ENCODE data around the gene GTF3A.

The GTF3A gene

DNA sequence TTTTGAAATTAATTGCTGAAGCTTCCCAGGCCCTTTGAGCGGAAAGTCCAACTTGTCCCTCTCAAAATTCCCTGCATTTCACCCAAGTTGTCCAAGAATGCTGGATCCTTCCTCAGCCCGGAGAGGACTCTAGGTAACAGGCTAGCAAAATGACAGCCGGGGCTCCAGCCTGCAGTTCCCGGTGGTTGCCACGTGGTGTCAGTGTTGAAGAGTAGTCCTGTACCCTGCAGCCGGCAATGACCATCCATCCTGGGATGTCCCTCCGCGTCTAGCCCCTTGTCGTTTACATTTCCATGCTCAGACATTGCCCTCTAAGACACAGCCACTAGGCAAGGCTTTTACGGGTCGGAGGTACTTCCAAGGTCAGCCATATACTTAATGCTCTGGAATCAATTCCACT is 57.3 kb downstream of the GTF3A start:
- TF ChIP-seq, protein P1, sequence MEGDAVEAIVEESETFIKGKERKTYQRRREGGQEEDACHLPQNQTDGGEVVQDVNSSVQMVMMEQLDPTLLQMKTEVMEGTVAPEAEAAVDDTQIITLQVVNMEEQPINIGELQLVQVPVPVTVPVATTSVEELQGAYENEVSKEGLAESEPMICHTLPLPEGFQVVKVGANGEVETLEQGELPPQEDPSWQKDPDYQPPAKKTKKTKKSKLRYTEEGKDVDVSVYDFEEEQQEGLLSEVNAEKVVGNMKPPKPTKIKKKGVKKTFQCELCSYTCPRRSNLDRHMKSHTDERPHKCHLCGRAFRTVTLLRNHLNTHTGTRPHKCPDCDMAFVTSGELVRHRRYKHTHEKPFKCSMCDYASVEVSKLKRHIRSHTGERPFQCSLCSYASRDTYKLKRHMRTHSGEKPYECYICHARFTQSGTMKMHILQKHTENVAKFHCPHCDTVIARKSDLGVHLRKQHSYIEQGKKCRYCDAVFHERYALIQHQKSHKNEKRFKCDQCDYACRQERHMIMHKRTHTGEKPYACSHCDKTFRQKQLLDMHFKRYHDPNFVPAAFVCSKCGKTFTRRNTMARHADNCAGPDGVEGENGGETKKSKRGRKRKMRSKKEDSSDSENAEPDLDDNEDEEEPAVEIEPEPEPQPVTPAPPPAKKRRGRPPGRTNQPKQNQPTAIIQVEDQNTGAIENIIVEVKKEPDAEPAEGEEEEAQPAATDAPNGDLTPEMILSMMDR (IDR thresholded peaks at IDR 0.05; ENCODE audit: borderline replicate concordance, control extremely low read depth, extremely low read depth, insufficient read depth, missing control alignments), result peak; percentile 17
- DNase-seq (ENCODE audit: low spot score), result no peak
- in situ Hi-C loops (cut with MboI; ENCODE audit: low sequenced_read_pairs, unreplicated experiment), result no loop called here

DNA sequence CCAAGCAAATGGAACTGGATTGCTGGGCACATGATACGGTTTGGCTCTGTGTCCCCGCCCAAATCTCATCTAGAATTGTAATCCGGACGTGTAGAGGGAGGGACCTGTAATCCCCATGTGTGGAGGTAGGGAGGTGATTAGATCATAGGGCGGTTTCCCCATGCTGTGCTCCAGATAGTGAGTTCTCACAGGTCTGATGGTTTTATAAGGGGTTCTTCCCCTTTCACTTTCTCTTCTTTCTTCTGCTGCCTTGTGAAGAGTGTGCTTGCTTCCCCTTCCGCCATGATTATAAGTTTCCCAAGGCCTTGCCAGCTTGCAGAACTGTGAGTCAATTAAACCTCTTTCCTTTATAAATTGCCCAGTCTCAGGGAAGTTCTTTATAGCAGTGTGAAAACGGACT is 58.6 kb downstream of the GTF3A start:
- peak; percentile 57 for DNase-seq (ENCODE audit: low spot score)
- in situ Hi-C loops (cut with MboI; ENCODE audit: low sequenced_read_pairs, unreplicated experiment), result no loop called here
- TF ChIP-seq, protein P1 (IDR thresholded peaks at IDR 0.05; ENCODE audit: borderline replicate concordance, control extremely low read depth, extremely low read depth, insufficient read depth, missing control alignments), result no peak

DNA sequence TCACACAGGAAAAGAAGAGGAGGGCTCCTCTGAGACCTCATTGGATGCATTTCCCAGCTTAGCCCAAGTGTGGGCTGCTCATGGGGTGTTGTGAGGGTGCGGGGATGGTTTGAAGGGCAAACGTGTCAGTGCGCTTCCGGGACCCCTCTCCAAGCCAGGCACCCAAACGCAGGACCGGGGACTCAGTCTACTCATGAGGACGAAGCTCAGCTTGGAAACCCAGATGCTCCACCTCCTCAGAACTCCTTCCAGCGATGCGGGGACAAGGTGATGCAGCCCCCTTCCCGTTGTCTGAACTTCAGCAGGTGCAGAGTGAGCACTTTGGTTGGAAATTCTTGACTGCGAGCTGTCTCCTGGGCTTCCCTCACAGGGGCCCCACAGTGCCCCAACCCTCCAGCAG is 59.0 kb downstream of the GTF3A start:
- TF ChIP-seq, protein P1 (IDR thresholded peaks at IDR 0.05; ENCODE audit: borderline replicate concordance, control extremely low read depth, extremely low read depth, insufficient read depth, missing control alignments), result no peak
- in situ Hi-C loops (cut with MboI; ENCODE audit: low sequenced_read_pairs, unreplicated experiment), result no loop called here
- DNase-seq (ENCODE audit: low spot score), result no peak

Measured in GM13976 (cell line).